ENCODE results near the gene BAIAP2L1. TPM values are rescaled to one million over a fixed set of nuclear protein-coding genes. Genes with fewer than 3 reads are reported as not detected.
"Not testable (repeated sequence)": the region's sequence is repeated elsewhere in the genome, so short reads cannot be mapped to it uniquely, and the experiment has no call there.

Gene BAIAP2L1
- total and polyA plus RNA-seq, 2 experiments from 2014 or later = 5.9 to 7.4 TPM

GRCh38 chr7:98322331-98323270 is 78.3 kb downstream of the BAIAP2L1 start:
- H3K9ac ChIP-seq = no peak overlapping the region
- H2AFZ ChIP-seq = no peak overlapping the region
- 63 to 67% methylated on average over 22 to 24 of the region's 24 CpGs for WGBS, 2 experiments (ENCODE audit: low coverage in 1 of 2, low lambda C conversion rate in 2 of 2, missing lambda C conversion rate in 2 of 2)
- in situ Hi-C loops (cut with MboI) = loop anchor here (25.0 kb wide), 1 partner anchor 515 kb away; no protein-coding TSS in a partner anchor
- H3K4me1 ChIP-seq (ENCODE audit: insufficient read depth) = no peaks in the 10 kb centered on the region
- TF ChIP-seq EZH2phosphoT487 (IDR thresholded peaks at IDR 0.05; ENCODE audit: insufficient read depth, low read depth) = no peak
- no peak for TF ChIP-seq EZH2 (IDR thresholded peaks at IDR 0.05; ENCODE audit: insufficient read depth, poor library complexity, severe bottlenecking)
- H3K27ac ChIP-seq = no peak overlapping the region
- H3K36me3 ChIP-seq (ENCODE audit: low read depth) = no peaks in the 10 kb centered on the region
- no peaks in the 10 kb centered on the region for H3K27me3 ChIP-seq (replicated peaks; ENCODE audit: insufficient read depth)
- H3F3A ChIP-seq (ENCODE audit: insufficient read depth) = no peaks in the 10 kb centered on the region
- peak; percentile 13 for DNase-seq
- H3K9me3 ChIP-seq (ENCODE audit: low read depth) = no peaks in the 10 kb centered on the region
- H3K79me2 ChIP-seq (ENCODE audit: insufficient read depth) = no peaks in the 10 kb centered on the region
- H4K20me1 ChIP-seq (ENCODE audit: insufficient read depth) = no peaks in the 10 kb centered on the region
- no peak overlapping the region for H3K4me3 ChIP-seq
- no peaks in the 10 kb centered on the region for H3K9me2 ChIP-seq (ENCODE audit: insufficient read depth)
- no peak overlapping the region for H3K4me2 ChIP-seq (ENCODE audit: unreplicated experiment)

- WGBS, 2 experiments (ENCODE audit: low coverage in 1 of 2, low lambda C conversion rate in 2 of 2, missing lambda C conversion rate in 2 of 2) = 67 to 73% methylated on average over 10 of the region's 10 CpGs
- in situ Hi-C loops (cut with MboI) = loop anchor here (25.0 kb wide), 1 partner anchor 516 kb away; no protein-coding TSS in a partner anchor
- no peak for DNase-seq
- Histone ChIP-seq H3K27ac (no peak overlapping the region), H3K9me3 (ENCODE audit: low read depth) (no peaks in the 10 kb centered on the region), H3K9ac (no peak overlapping the region), H3F3A (ENCODE audit: insufficient read depth) (no peaks in the 10 kb centered on the region), H3K79me2 (ENCODE audit: insufficient read depth) (no peaks in the 10 kb centered on the region), H3K4me3 (no peak overlapping the region), H3K9me2 (ENCODE audit: insufficient read depth) (no peaks in the 10 kb centered on the region), H3K4me2 (ENCODE audit: unreplicated experiment) (no peak overlapping the region), H2AFZ (no peak overlapping the region), H3K36me3 (ENCODE audit: low read depth) (no peaks in the 10 kb centered on the region), H3K4me1 (ENCODE audit: insufficient read depth) (no peaks in the 10 kb centered on the region), H4K20me1 (ENCODE audit: insufficient read depth) (no peaks in the 10 kb centered on the region), H3K27me3 (replicated peaks; ENCODE audit: insufficient read depth) (no peaks in the 10 kb centered on the region)
- TF ChIP-seq EZH2phosphoT487 (IDR thresholded peaks at IDR 0.05; ENCODE audit: insufficient read depth, low read depth) (no peak), EZH2 (IDR thresholded peaks at IDR 0.05; ENCODE audit: insufficient read depth, poor library complexity, severe bottlenecking) (no peak)
Observed at GRCh38 chr7:98321301-98321700, 79.6 kb downstream of the BAIAP2L1 start.

GRCh38 chr7:98319176-98319575 is 81.7 kb downstream of the BAIAP2L1 start:
- TF ChIP-seq EZH2phosphoT487 (IDR thresholded peaks at IDR 0.05; ENCODE audit: insufficient read depth, low read depth) (no peak), EZH2 (IDR thresholded peaks at IDR 0.05; ENCODE audit: insufficient read depth, poor library complexity, severe bottlenecking) (no peak)
- DNase-seq = no peak
- H4K20me1 ChIP-seq (ENCODE audit: insufficient read depth) = no peaks in the 10 kb centered on the region
- no peak overlapping the region for H3K27ac ChIP-seq
- H3K4me3 ChIP-seq = no peak overlapping the region
- no peaks in the 10 kb centered on the region for H3F3A ChIP-seq (ENCODE audit: insufficient read depth)
- 63% methylated on average over 9 of the region's 9 CpGs for WGBS, 2 experiments (ENCODE audit: low coverage in 1 of 2, low lambda C conversion rate in 2 of 2, missing lambda C conversion rate in 2 of 2)
- H2AFZ ChIP-seq = no peak overlapping the region
- H3K9me2 ChIP-seq (ENCODE audit: insufficient read depth) = no peaks in the 10 kb centered on the region
- H3K27me3 ChIP-seq (replicated peaks; ENCODE audit: insufficient read depth) = no peaks in the 10 kb centered on the region
- in situ Hi-C loops (cut with MboI) = loop anchor here (25.0 kb wide), 1 partner anchor 518 kb away; no protein-coding TSS in a partner anchor
- H3K79me2 ChIP-seq (ENCODE audit: insufficient read depth) = no peaks in the 10 kb centered on the region
- no peaks in the 10 kb centered on the region for H3K9me3 ChIP-seq (ENCODE audit: low read depth)
- no peak overlapping the region for H3K9ac ChIP-seq
- no peaks in the 10 kb centered on the region for H3K36me3 ChIP-seq (ENCODE audit: low read depth)
- no peaks in the 10 kb centered on the region for H3K4me1 ChIP-seq (ENCODE audit: insufficient read depth)
- H3K4me2 ChIP-seq (ENCODE audit: unreplicated experiment) = no peak overlapping the region

- Histone ChIP-seq H3K9me3 (ENCODE audit: low read depth) (no peaks in the 10 kb centered on the region), H3K4me2 (ENCODE audit: unreplicated experiment) (no peak overlapping the region), H3K4me1 (ENCODE audit: insufficient read depth) (no peaks in the 10 kb centered on the region), H3K4me3 (no peak overlapping the region), H2AFZ (no peak overlapping the region), H3K9me2 (ENCODE audit: insufficient read depth) (no peaks in the 10 kb centered on the region), H3K36me3 (ENCODE audit: low read depth) (no peaks in the 10 kb centered on the region), H4K20me1 (ENCODE audit: insufficient read depth) (no peaks in the 10 kb centered on the region), H3K27me3 (replicated peaks; ENCODE audit: insufficient read depth) (no peaks in the 10 kb centered on the region), H3F3A (ENCODE audit: insufficient read depth) (no peaks in the 10 kb centered on the region), H3K79me2 (ENCODE audit: insufficient read depth) (no peaks in the 10 kb centered on the region), H3K9ac (no peak overlapping the region), H3K27ac (no peak overlapping the region)
- no peak for DNase-seq
- in situ Hi-C loops (cut with MboI) = loop anchor here (25.0 kb wide), 1 partner anchor 520 kb away; no protein-coding TSS in a partner anchor
- WGBS, 2 experiments (ENCODE audit: low coverage in 1 of 2, low lambda C conversion rate in 2 of 2, missing lambda C conversion rate in 2 of 2) = 82 to 87% methylated on average over 12 to 14 of the region's 14 CpGs
- no peak for TF ChIP-seq EZH2phosphoT487 (IDR thresholded peaks at IDR 0.05; ENCODE audit: insufficient read depth, low read depth)
- no peak for TF ChIP-seq EZH2 (IDR thresholded peaks at IDR 0.05; ENCODE audit: insufficient read depth, poor library complexity, severe bottlenecking)
Observed at GRCh38 chr7:98317366-98318040, 83.4 kb downstream of the BAIAP2L1 start.

- not testable (repeated sequence) for H3K4me1 ChIP-seq (ENCODE audit: insufficient read depth); H3K36me3 ChIP-seq (ENCODE audit: low read depth); H3K27me3 ChIP-seq (replicated peaks; ENCODE audit: insufficient read depth); DNase-seq; H3K9ac ChIP-seq; H3K9me3 ChIP-seq (ENCODE audit: low read depth); H4K20me1 ChIP-seq (ENCODE audit: insufficient read depth); H3K4me2 ChIP-seq (ENCODE audit: unreplicated experiment); H3K27ac ChIP-seq; H2AFZ ChIP-seq; H3K9me2 ChIP-seq (ENCODE audit: insufficient read depth); H3K79me2 ChIP-seq (ENCODE audit: insufficient read depth); H3K4me3 ChIP-seq; H3F3A ChIP-seq (ENCODE audit: insufficient read depth)
- in situ Hi-C loops (cut with MboI) = loop anchor here (25.0 kb wide), 1 partner anchor 521 kb away; no protein-coding TSS in a partner anchor
- 50 to 58% methylated on average over 4 of the region's 4 CpGs for WGBS, 2 experiments (ENCODE audit: low coverage in 1 of 2, low lambda C conversion rate in 2 of 2, missing lambda C conversion rate in 2 of 2)
Observed at GRCh38 chr7:98315994-98316527, 84.8 kb downstream of the BAIAP2L1 start.

All from GM23248 (cell line).